ENCODE results near the gene FTHL17.

Gene FTHL17

DNA sequence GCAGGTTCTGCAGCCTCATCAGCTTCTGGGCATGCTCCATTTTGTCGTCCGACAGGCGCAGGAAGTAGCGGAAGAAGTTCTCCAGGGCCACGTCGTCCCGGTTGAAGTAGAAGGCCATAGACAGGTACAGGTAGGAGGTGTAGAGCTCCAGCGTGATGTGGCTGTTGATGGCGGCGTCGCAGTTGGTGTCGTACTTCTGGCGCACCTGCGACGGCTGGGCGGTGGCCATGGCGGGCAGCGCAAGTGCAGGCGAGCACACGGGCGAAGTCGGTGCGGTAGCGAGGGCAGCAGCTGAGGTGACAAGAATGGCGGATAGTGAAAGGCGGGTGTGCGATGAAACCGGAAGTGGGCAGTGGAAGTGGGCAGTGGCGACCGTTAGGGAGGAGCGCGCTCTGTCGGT, at the start of gene FTHL17:
Gene FTHL17 (minus strand): TSS at position 317 of the 400 bp plus-strand sequence. CDS start 88 bp downstream, at position 229.
- no peak for DNase-seq

GRCh38 chrX:31117266-31117665, 45.4 kb upstream of the FTHL17 start:
- no peak for DNase-seq

GRCh38 chrX:31115398-31115797, 43.6 kb upstream of the FTHL17 start:
- no peak for DNase-seq

DNA sequence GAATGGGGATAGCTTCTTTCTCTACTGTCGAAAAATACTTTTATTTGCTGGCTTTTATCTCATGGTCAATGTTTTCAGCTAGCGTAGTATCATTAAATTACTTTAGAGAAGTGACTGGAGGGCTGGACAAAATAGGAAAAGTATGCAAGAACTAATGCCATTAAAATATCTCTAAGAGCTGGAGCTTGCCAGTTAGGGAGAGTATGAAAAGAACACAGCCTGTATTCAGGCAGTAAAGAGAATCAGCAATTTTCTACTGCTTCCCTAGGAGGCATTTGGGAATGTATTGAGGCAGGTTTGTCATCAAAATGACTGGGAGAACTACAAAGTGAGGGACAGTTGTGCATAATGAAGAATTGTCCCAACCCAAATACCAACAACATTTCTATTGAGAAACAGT, 43.0 kb upstream of the FTHL17 start:
- no peak for DNase-seq

- no peak for DNase-seq
Observed at GRCh38 chrX:31112226-31112999, 40.6 kb upstream of the FTHL17 start.

DNA sequence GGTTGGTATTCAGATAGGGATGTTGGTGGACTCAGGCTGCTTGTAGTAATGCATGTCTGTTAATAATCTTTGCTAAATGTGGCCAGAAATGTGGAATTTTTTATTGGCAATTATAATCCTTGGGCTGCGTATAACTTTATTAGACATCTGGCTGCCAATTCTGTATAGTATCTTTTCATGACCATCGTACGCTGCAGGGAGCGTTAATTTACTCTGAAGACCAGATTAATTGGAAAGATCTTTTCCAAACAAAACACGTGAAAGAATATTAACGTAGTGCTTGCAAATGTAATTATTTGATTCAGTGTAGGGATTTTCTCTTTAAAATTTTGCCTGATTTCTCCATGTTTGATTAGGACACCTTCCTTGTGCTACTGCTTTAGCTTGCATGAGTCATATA, 38.8 kb upstream of the FTHL17 start:
- DNase-seq = no peak

DNA sequence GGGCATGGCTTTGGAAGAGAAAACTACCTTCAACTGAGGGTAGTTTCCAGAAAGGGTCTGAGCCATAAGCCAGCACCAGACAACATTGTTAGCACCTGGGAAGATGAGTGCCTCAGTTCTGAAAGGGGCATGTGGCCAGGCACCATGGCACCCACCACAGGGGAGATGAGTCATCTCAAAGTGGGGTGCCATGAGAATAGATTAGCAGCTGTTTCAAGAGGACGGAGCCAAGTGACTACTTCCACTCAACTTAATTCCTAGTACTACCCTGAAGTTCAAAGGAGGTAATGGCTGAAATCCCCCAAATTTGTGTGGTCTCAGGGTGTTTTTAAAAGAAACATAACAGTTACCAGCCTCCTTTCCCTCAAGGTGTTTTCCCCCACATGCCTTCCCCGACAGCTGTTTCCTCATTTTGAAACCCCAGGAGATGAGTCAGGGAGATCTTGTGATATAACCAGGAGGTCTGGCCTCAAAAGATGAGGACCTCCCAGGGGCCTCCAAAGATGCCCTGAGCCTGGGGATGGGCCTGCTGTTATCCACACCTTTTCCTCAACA, 27.8 kb upstream of the FTHL17 start:
- no peak for DNase-seq

DNA sequence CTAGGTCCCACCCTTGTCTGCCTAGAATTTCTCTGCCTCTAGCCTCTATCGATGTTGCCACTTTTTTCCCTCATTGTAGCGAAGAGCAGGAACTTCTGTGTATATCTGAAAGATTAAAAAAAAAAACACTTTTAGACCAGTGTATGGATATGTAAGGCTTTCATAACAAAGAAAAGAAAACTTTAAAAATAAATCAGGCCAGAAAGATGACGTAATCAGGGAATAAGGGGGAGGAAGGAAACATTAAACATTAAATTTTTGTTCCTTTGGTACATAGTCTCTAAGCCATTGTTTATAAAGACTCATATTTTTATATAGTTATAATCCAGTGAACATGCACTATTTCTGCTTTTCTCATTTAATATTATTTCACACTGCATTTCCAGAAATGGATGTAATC, 26.2 kb upstream of the FTHL17 start:
- no peak for DNase-seq

DNA sequence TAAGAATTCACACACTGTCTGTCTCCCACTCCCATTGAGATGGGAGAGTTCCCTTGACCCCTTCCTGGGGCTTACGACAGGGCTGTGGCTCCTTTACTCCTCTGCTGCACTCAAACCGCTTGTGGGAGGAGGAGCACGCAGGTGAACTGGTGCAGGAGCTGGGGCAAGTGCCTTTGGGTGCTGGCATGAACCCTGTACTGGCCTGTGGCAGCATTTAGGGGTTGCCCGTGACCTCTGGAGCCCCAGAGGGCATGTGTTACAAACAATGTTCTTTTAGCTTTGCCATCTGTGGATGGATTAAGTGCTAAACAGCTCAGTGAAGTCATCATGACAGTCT, 21.8 kb upstream of the FTHL17 start:
- no peak for DNase-seq

DNA sequence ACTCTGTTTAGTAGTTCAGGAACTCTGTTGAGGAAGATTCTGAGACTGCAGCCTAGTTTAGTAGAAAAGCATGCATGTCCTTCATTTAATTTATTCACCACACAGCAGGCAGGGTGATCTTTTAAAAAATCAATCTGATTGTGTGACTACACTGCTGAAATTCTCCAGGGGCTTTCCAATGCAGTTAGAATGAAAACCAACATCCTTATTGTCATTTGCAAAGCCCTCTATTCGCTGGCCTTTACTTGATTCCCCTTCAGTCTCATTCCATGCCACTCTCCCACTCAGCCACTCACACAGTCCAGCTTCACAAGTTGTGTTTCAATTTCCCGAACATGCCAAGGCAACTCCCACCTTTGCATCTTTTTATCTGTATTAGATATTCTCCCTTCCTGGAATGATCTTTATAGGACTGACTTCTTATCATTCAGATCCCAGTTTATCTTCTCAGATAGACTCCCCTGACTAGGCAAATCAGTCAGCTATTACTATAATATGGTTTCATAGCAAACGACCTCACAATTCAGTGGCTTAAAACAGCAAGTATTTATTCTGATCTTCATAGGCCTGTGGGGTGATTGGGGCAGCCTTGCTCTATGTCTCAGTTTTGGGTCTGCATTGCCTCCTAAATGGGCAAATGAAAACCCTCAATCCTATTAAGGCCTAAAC, 21.3 kb upstream of the FTHL17 start:
- DNase-seq = no peak

DNA sequence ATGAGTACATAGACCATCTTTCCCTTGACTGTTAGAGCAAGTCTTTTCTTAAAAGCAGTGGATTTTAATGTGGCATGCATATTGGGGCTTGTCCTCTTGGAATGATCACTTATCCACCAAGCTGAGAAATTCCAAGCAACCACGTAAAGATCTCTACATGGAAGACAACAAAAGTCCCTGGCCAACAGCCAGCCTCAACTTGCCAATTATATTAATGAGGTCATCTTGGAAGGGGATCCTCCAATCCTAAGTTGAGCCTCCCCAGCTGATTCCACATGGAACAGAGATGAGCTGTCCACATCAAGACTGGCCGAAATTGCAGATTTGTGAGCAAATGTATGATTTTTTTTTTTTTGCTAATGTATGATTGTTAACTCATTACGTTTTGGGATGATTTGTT, 20.6 kb upstream of the FTHL17 start:
- no peak for DNase-seq

DNA sequence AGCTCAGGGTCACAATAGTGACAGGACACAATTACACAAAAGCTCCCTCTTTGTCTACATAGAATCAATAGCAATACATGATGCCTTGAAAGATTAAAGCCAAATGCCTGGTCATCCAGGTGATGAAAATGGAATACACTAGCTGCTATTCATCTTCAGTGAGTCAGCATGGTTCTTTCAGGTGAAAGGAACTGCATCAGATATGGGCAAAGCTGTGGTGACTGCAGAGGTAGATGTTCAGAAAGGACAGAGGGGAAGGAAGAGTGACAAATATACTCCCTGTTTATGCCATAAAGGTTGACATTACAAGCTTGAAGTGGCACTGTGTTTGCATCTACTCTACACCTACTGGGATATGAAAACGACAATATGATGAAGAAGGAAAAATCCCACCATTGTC, 20.0 kb upstream of the FTHL17 start:
- DNase-seq = no peak

- DNase-seq = no peak
Observed at GRCh38 chrX:31074522-31074921, 2.7 kb upstream of the FTHL17 start.

DNA sequence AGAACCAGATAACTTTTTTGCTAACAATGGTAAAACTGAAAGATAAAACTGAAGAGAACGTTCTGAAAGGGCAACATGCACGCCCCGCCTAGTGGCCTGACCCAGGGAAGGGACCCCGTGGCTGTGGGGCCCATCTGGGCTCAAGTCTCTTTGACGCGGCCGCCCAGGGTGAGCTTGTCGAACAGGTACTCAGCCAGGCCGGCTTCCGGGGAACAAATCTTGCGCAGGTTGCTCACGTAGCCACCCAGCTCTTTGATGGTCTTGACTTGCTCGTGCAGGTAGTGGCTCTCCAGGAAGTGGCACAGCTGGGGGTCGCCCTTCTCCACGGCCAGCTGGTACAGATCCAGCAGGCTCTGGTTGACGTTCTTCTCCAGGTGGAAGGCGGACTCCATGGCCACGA, 579 bp downstream of the FTHL17 start:
- DNase-seq = no peak

GRCh38 chrX:31070057-31070468, 1.8 kb downstream of the FTHL17 start:
- DNase-seq = no peak

DNA sequence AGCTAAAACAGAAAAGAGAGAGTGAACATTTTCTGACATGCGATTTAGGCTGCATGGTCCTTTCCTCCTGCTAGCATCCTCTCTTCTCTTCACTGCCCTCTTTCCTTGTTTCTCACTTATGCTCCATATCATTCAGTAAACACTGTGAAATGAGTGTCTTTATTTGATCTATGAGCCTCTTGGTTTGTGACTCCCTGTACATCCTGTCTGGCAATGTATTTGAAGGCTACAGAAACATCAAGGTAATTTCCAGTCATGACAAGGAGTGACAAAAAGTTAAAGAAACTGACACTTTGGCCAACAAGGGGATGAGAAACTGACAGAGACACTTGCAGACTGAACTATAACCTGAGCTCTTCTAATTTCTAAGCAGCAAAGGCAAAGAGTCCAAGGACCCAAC, 8.7 kb downstream of the FTHL17 start:
- DNase-seq = no peak

DNA sequence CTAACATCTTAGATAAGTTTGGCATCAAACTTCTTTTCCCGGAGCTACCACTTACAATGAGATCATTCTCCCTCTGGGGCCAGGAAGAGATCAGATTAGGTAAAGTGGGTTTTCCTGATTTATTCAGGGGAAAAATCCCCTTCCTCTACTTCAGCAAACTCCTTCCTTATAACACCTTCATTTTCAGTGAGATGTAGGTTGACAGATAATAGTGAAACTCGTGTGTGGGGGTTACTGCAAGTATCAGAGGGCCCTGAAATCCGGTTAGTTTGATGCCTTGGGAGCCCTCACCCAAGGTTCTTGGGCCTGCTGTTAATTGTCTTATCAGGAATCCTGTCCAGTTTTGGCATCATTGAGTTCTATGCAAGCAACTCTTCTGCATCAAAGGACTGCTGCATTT, 10.8 kb downstream of the FTHL17 start:
- DNase-seq = no peak

DNA sequence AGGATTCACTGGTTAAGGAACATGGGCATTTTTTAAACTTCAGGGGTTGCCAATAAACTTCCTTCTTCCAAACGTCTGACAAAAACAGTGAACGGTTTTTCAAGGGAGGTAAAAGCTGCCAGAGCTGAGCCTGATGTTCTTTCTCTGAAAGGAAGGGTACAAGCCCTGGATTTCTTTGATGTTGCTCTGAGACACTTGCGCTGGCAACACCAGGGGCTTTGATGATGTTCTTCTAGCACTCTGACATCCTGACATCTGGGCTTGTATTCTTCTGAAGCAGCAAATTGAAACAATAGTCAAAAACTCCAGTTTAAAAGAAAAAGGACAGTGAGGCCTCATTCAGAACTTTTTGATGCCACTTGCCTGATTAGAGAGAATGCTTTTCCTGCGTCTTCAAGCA, 11.8 kb downstream of the FTHL17 start:
- DNase-seq = no peak

DNA sequence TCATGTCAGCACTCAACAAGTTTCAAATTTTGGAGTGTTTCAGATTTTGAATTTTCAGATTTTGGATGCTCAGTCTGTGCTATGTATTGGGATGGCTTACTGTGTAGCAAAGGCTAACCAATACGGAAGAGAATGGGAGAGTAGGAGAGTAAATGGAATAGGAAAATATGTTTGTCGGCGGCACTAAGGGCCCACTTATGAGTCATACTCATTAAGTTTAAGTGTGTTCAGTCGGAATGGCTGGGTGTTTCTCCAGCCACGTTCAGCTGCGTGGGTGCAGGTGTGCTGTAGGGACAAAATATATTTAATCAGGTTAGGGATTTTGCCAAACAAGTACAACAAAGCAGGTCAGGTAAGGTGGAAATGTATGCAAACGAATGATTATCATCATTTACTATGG, 13.6 kb downstream of the FTHL17 start:
- DNase-seq = no peak

- DNase-seq = no peak
Observed at GRCh38 chrX:31057691-31058090, 14.2 kb downstream of the FTHL17 start.

- no peak for DNase-seq
Observed at GRCh38 chrX:31057291-31057690, 14.6 kb downstream of the FTHL17 start.

GRCh38 chrX:31053621-31054020, 18.2 kb downstream of the FTHL17 start:
- no peak for DNase-seq

- DNase-seq = no peak
Observed at GRCh38 chrX:31039327-31039711, 32.5 kb downstream of the FTHL17 start.

- no peak for DNase-seq
Observed at GRCh38 chrX:31038575-31039326, 33.1 kb downstream of the FTHL17 start.

Data from NCI-H187 (cell line).